GM12878 (cell line): ENCODE results near the gene TINCR. TPM values are rescaled to one million over a fixed set of nuclear protein-coding genes. Genes with fewer than 3 reads are reported as not detected.

Source experiments
- ATAC-seq: fragments of 200-7000 bp; cut with Tn5 transposase; 3 replicates; pipeline ENCODE4 v1.9.1; 2020; ENCODE audit warnings: mild to moderate bottlenecking, moderate library complexity
- BruUV-seq: library from RNA; stranded (reverse); fragments of 400-500 nt; replicated peaks from 2 replicates; lab custom pipeline; 2021; lab: Mats Ljungman, UMichigan
- CTCF ChIA-PET: fragments of 300-600 bp; sonication (Branson Sonifier 250); formaldehyde crosslinking; extraction: SDS; loops from one replicate; lab custom pipeline; 2021; ENCODE audit warnings: inconsistent platforms; lab: Yijun Ruan, JAX
- POLR2A ChIA-PET: fragments of 350-600 bp; formaldehyde crosslinking; extraction: SDS; loops from one replicate; lab custom pipeline; 2021; ENCODE audit warnings: inconsistent platforms; lab: Charles Lee
- RAD21 ChIA-PET: fragments of 300-600 bp; sonication (Branson Sonifier 250); formaldehyde crosslinking; loops from one replicate; lab custom pipeline; 2023; ENCODE audit warnings: antibody characterized with exemption; ENCODE audit not compliant: unreplicated experiment; lab: Charles Lee
- SMC1A ChIA-PET: fragments of 300-600 bp; sonication (Branson Sonifier 250); formaldehyde crosslinking; loops from one replicate; lab custom pipeline; 2023; ENCODE audit not compliant: unreplicated experiment, uncharacterized antibody; lab: Charles Lee
- DNase-seq: peaks from one replicate; pipeline ENCODE4 v3.0.0-alpha.2; 2011; ENCODE audit warnings: low read depth, low spot score
- FAIRE-seq: peaks from 3 replicates; lab custom pipeline; 2011; peaks lifted over from hg19 to GRCh38; lab: Jason Lieb, UNC
- H2AFZ ChIP-seq: 2 replicates; pipeline ENCODE4 v1.6.0; 2011; ENCODE audit warnings: low read depth, low read length, control low read depth; ENCODE audit not compliant: control insufficient read depth
- H3K27ac ChIP-seq: 2 replicates; pipeline ENCODE4 v1.5.1; 2011; ENCODE audit warnings: control low read depth; ENCODE audit not compliant: control insufficient read depth, insufficient read depth
- H3K27me3 ChIP-seq, 2 experiments: replicated peaks in 1 of 2; 2 replicates each; pipeline versions ENCODE4 v1.6.0 to v1.6.1; 2011; ENCODE audit warnings: low read length in 1 of 2; ENCODE audit not compliant: control insufficient read depth in 2 of 2, insufficient read depth in 2 of 2
- H3K36me3 ChIP-seq, 2 experiments: 2 replicates each; pipeline ENCODE4 v1.5.1; 2011; ENCODE audit warnings: low read length in 1 of 2; ENCODE audit not compliant: control insufficient read depth in 2 of 2, insufficient read depth in 2 of 2
- H3K4me1 ChIP-seq: 2 replicates; pipeline ENCODE4 v1.6.1; 2011; ENCODE audit warnings: mild to moderate bottlenecking, low read length, moderate library complexity, mixed read lengths; ENCODE audit not compliant: control insufficient read depth, insufficient read depth
- H3K4me2 ChIP-seq: 2 replicates; pipeline ENCODE4 v1.6.0; 2011; ENCODE audit warnings: control low read depth; ENCODE audit not compliant: control insufficient read depth, insufficient read depth
- H3K4me3 ChIP-seq: fragments of 200-600 bp; sonication (generic); 2 replicates; pipeline ENCODE4 v1.5.1; 2016
- H3K79me2 ChIP-seq: 2 replicates; pipeline ENCODE4 v1.6.0; 2011; ENCODE audit warnings: low read length; ENCODE audit not compliant: control insufficient read depth, insufficient read depth
- H3K9ac ChIP-seq: 2 replicates; pipeline ENCODE4 v1.8.0; 2011; ENCODE audit warnings: low read length, control low read depth, mixed read lengths; ENCODE audit not compliant: control insufficient read depth, insufficient read depth
- H3K9me3 ChIP-seq: replicated peaks from 3 replicates; pipeline ENCODE4 v1.5.1; 2011; ENCODE audit warnings: mild to moderate bottlenecking, low read length; ENCODE audit not compliant: control insufficient read depth, insufficient read depth
- H4K20me1 ChIP-seq: 2 replicates; pipeline ENCODE4 v1.6.0; 2011; ENCODE audit not compliant: control insufficient read depth, insufficient read depth
- ASH2L ChIP-seq: fragments of 300-600, 200-600 bp; sonication (generic); IDR thresholded peaks from 2 replicates; pipeline ENCODE4 v1.6.1; 2017; ENCODE audit warnings: low read depth, mild to moderate bottlenecking, borderline replicate concordance
- ETV6 ChIP-seq, 2 experiments: fragments of 450-650 bp in 1 of 2; IDR thresholded peaks in 1 of 2; conservative IDR thresholded peaks in 1 of 2; 2 replicates each; pipeline ENCODE4 v1.6.1; 2014; ENCODE audit warnings: antibody characterized with exemption in 1 of 2, borderline replicate concordance in 1 of 2, low read depth in 1 of 2, mild to moderate bottlenecking in 1 of 2, moderate library complexity in 1 of 2
- FOS ChIP-seq: IDR thresholded peaks from 3 replicates; pipeline ENCODE4 v1.6.1; 2011; ENCODE audit warnings: borderline replicate concordance; ENCODE audit not compliant: insufficient read length; ENCODE audit errors: extremely low read depth
- HCFC1 ChIP-seq: fragments of 150-350 bp; IDR thresholded peaks from 2 replicates; pipeline ENCODE4 v1.6.1; 2014; ENCODE audit warnings: low read length
- IKZF1 ChIP-seq: fragments of 450-650 bp; conservative IDR thresholded peaks from 2 replicates; pipeline ENCODE4 v1.6.1; 2017; ENCODE audit warnings: antibody characterized with exemption, mild to moderate bottlenecking
- LARP7 ChIP-seq: fragments of 450-650 bp; IDR thresholded peaks from 2 replicates; pipeline ENCODE4 v1.6.1; 2017; ENCODE audit warnings: mild to moderate bottlenecking
- MTA3 ChIP-seq: IDR thresholded peaks from 2 replicates; pipeline ENCODE4 v1.6.1; 2012; ENCODE audit warnings: low read length, inconsistent platforms, borderline replicate concordance
- RELA ChIP-seq: fragments of 450-650 bp; IDR thresholded peaks from 2 replicates; pipeline ENCODE4 v1.8.0; 2014; ENCODE audit warnings: borderline replicate concordance; ENCODE audit not compliant: partially characterized antibody
- SREBF1 ChIP-seq: IDR thresholded peaks from 2 replicates; pipeline ENCODE4 v1.6.1; 2012; ENCODE audit warnings: mild to moderate bottlenecking, low read length
- SRF ChIP-seq, 2 experiments: IDR thresholded peaks; 2 replicates each; pipeline ENCODE4 v1.6.1; 2011; ENCODE audit warnings: low read depth in 2 of 2, low read length in 2 of 2, mild to moderate bottlenecking in 1 of 2, moderate library complexity in 1 of 2
- YBX1 ChIP-seq: fragments of 450-650 bp; IDR thresholded peaks from 2 replicates; pipeline ENCODE4 v1.6.1; 2016; ENCODE audit warnings: antibody characterized with exemption
- YY1 ChIP-seq: IDR thresholded peaks from 2 replicates; pipeline ENCODE4 v1.6.1; 2011; ENCODE audit warnings: low read depth, mild to moderate bottlenecking, low read length
- ZNF207 ChIP-seq: fragments of 450-650 bp; IDR thresholded peaks from 2 replicates; pipeline ENCODE4 v1.6.1; 2014; ENCODE audit warnings: antibody characterized with exemption, mild to moderate bottlenecking, borderline replicate concordance
- WGBS: methylation state at CpG from one replicate; pipeline ENCODE4 v1.1.6; 2016; ENCODE audit warnings: low lambda C conversion rate; ENCODE audit not compliant: insufficient replicate concordance, insufficient coverage; ENCODE audit errors: missing lambda C conversion rate; 5-methylcytosine and 5-hydroxymethylcytosine counted together
- in situ Hi-C: fragments of 300-500 bp; cut with MboI; formaldehyde crosslinking; loops from 9 replicates; pipeline ENCODE4 v1.14.3; 2018; ENCODE audit warnings: mixed read lengths
- intact Hi-C: fragments of 100-400 bp; cut with micrococcal nuclease; formaldehyde crosslinking; loops from one replicate; pipeline ENCODE4 v1.14.2; 2022; ENCODE audit not compliant: unreplicated experiment
- polyA plus RNA-seq, 11 experiments: library from polyadenylated mRNA; depleted of rRNA in 4 of 11; unstranded in 6 of 11; stranded (reverse) in 5 of 11; fragments of >200 nt; fragmentation: Nextera tagmentation in 4 of 11; fragmentation: Illumina TruSeq in 1 of 11; extraction: Ambion mirVana in 4 of 11; extraction: Trizol in 1 of 11; gene quantifications; 1 replicate in 1 of 11; 2 replicates in 10 of 11; pipeline versions ENCODE4 v1.2.1 to v1.2.3, GENCODE V29; 2011 to 2016; ENCODE audit warnings: inconsistent platforms in 2 of 11, missing spikeins in 2 of 11, low read depth in 1 of 11
- total RNA-seq, 4 experiments: library from RNA; depleted of rRNA in 3 of 4; stranded (reverse); fragments of >200 nt in 3 of 4; fragmentation: Illumina TruSeq in 1 of 4; extraction: Trizol in 1 of 4; gene quantifications; 2 replicates each; pipeline versions ENCODE4 v1.2.1 to v1.2.3, GENCODE V29; 2013 to 2021
- TF ChIP-seq, protein P1 (sequence below): IDR thresholded peaks from 2 replicates; pipeline ENCODE4 v1.6.1; 2011; ENCODE audit warnings: low read depth, mild to moderate bottlenecking, low read length, moderate library complexity, borderline replicate concordance; ENCODE audit errors: extremely low read depth
- TF ChIP-seq, protein P2 (sequence below): IDR thresholded peaks from 2 replicates; pipeline ENCODE4 v1.6.1; 2012; ENCODE audit warnings: low read length, inconsistent platforms
- TF ChIP-seq, protein P3 (sequence below): fragments of 450-650 bp; IDR thresholded peaks from 2 replicates; pipeline ENCODE4 v1.6.1; 2017; ENCODE audit warnings: mild to moderate bottlenecking, low read depth, inconsistent platforms; ENCODE audit not compliant: poor library complexity, severe bottlenecking
- TF ChIP-seq, protein P4 (sequence below): IDR thresholded peaks from 2 replicates; pipeline ENCODE4 v1.6.1; 2011; ENCODE audit warnings: mild to moderate bottlenecking, low read depth, low read length, moderate library complexity; ENCODE audit not compliant: insufficient replicate concordance

Gene TINCR
- total and polyA plus RNA-seq, 10 of the 15 experiments (the other 5 are each of a cell fraction or from before 2014, with no cell fraction given) = 0.02 to 0.36 (median 0.06) TPM; not detected in 3

DNA sequence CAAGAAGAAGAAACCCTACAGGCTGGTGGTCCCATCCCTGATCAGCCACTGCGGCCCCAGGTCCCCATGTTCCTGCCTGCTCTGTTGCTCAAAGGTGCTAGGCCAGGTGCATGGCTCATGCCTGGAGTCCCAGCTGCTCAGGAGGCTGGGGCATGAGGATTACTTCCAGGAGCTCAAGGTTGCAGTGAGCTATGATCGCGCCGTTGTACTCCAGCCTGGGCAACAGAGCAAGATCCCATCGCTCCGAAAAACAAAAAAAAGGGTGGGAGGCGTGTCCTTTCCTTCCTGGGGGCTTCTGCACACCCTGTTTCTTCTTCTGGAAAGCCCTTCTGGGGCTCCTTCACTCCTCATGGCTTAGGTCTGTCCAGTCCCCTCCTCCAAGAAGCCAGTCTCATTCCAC lies 11.9 kb upstream of the TINCR start:
- FAIRE-seq = no peak
- CTCF ChIA-PET = no interaction called here
- no peak overlapping the region for H3K9ac ChIP-seq

More for the DNA sequence above, 11.9 kb upstream of the TINCR start:
- H3K79me2 ChIP-seq = no peaks in the 10 kb centered on the region
- TF ChIP-seq, protein P1, sequence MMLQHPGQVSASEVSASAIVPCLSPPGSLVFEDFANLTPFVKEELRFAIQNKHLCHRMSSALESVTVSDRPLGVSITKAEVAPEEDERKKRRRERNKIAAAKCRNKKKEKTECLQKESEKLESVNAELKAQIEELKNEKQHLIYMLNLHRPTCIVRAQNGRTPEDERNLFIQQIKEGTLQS = no peak
- TF ChIP-seq FOS = no peak
- no peak for TF ChIP-seq ASH2L
- TF ChIP-seq HCFC1 = no peak
- no peak for TF ChIP-seq RELA
- no peak for TF ChIP-seq MTA3
- no peak for TF ChIP-seq ZNF207
- TF ChIP-seq YBX1 = no peak
- TF ChIP-seq, protein P2, sequence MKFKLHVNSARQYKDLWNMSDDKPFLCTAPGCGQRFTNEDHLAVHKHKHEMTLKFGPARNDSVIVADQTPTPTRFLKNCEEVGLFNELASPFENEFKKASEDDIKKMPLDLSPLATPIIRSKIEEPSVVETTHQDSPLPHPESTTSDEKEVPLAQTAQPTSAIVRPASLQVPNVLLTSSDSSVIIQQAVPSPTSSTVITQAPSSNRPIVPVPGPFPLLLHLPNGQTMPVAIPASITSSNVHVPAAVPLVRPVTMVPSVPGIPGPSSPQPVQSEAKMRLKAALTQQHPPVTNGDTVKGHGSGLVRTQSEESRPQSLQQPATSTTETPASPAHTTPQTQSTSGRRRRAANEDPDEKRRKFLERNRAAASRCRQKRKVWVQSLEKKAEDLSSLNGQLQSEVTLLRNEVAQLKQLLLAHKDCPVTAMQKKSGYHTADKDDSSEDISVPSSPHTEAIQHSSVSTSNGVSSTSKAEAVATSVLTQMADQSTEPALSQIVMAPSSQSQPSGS = no peak
- TF ChIP-seq ETV6 (conservative IDR thresholded peaks at IDR 0.05 in 1 of 2, IDR thresholded peaks at IDR 0.05 in 1 of 2; ENCODE audit: borderline replicate concordance in 1 of 2, low read depth in 1 of 2) = no peak
- TF ChIP-seq LARP7 = no peak
- TF ChIP-seq, protein P3, sequence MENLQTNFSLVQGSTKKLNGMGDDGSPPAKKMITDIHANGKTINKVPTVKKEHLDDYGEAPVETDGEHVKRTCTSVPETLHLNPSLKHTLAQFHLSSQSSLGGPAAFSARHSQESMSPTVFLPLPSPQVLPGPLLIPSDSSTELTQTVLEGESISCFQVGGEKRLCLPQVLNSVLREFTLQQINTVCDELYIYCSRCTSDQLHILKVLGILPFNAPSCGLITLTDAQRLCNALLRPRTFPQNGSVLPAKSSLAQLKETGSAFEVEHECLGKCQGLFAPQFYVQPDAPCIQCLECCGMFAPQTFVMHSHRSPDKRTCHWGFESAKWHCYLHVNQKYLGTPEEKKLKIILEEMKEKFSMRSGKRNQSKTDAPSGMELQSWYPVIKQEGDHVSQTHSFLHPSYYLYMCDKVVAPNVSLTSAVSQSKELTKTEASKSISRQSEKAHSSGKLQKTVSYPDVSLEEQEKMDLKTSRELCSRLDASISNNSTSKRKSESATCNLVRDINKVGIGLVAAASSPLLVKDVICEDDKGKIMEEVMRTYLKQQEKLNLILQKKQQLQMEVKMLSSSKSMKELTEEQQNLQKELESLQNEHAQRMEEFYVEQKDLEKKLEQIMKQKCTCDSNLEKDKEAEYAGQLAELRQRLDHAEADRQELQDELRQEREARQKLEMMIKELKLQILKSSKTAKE = no peak
- TF ChIP-seq, protein P4, sequence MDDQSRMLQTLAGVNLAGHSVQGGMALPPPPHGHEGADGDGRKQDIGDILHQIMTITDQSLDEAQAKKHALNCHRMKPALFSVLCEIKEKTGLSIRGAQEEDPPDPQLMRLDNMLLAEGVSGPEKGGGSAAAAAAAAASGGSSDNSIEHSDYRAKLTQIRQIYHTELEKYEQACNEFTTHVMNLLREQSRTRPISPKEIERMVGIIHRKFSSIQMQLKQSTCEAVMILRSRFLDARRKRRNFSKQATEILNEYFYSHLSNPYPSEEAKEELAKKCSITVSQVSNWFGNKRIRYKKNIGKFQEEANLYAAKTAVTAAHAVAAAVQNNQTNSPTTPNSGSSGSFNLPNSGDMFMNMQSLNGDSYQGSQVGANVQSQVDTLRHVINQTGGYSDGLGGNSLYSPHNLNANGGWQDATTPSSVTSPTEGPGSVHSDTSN = no peak
- TF ChIP-seq SREBF1 = no peak
- no peak for TF ChIP-seq YY1
- TF ChIP-seq SRF (IDR thresholded peaks at IDR 0.05; ENCODE audit: low read depth in 2 of 2, low read length in 2 of 2) = no peak
- TF ChIP-seq IKZF1 = no peak
- no peak overlapping the region for H2AFZ ChIP-seq
- H3K4me3 ChIP-seq = no peak overlapping the region
- H3K4me1 ChIP-seq = no peaks in the 10 kb centered on the region
- no peaks in the 10 kb centered on the region for H4K20me1 ChIP-seq
- RAD21 ChIA-PET = interaction anchor here (0.6 to 1.5 kb wide), 2 partner anchors 141 to 329 kb away, joined by 3 read pairs; partner anchors contain the start of genes CATSPERD and LONP1
- no TSS peak for BruUV-seq
- no peak overlapping the region for H3K27ac ChIP-seq
- WGBS = 98% methylated on average over 5 of the region's 7 CpGs
- intact Hi-C loops (no loop called here), in situ Hi-C loops (loop anchor here (5.0 kb wide), 1 partner anchor 522 kb away; no protein-coding TSS in a partner anchor)
- DNase-seq (no peak), ATAC-seq (no peak)
- H3K36me3 ChIP-seq = no peaks in the 10 kb centered on the region; a peak in 1 of 4 replicates
- no peaks in the 10 kb centered on the region for H3K27me3 ChIP-seq
- POLR2A ChIA-PET = no interaction called here
- SMC1A ChIA-PET = no interaction called here
- H3K4me2 ChIP-seq = no peak overlapping the region
- H3K9me3 ChIP-seq = no peaks in the 10 kb centered on the region
